PC-3 (cell line): ENCODE measurements around the gene MTCL1. TPM values are rescaled to one million over a fixed set of nuclear protein-coding genes. Genes with fewer than 3 reads are reported as not detected.
A peak's percentile ranks its signal among the peaks of the same experiment; 100 is the strongest.

Experiments used
- ATAC-seq: fragments of 200-7000 bp; cut with Tn5 transposase; 2 replicates; pipeline ENCODE4 v1.9.1; 2020; ENCODE audit warnings: mild to moderate bottlenecking, moderate library complexity
- BruUV-seq: library from RNA; stranded (reverse); fragments of 400-500 nt; replicated peaks from 2 replicates; lab custom pipeline; 2021; lab: Mats Ljungman, UMichigan
- CTCF ChIA-PET: fragments of 300-600 bp; sonication (Branson Sonifier 250); formaldehyde crosslinking; loops from one replicate; lab custom pipeline; 2022; ENCODE audit warnings: antibody characterized with exemption; lab: Charles Lee
- POLR2A ChIA-PET: fragments of 300-600 bp; sonication (Branson Sonifier 250); formaldehyde crosslinking; loops from one replicate; lab custom pipeline; 2022; ENCODE audit warnings: antibody characterized with exemption; ENCODE audit not compliant: unreplicated experiment; lab: Charles Lee
- DNase-seq: peaks from one replicate; pipeline ENCODE4 v3.0.0-alpha.2; 2015
- H2AFZ ChIP-seq: fragments of 300-600 bp; sonication (generic); 2 replicates; pipeline ENCODE4 v1.6.0; 2016; ENCODE audit warnings: antibody characterized with exemption, low read length
- H3F3A ChIP-seq: fragments of 300-600 bp; sonication (generic); one replicate; pipeline ENCODE4 v1.6.0; 2017; ENCODE audit warnings: antibody characterized with exemption, low read length, control low read depth, mild to moderate bottlenecking; ENCODE audit not compliant: unreplicated experiment
- H3K27ac ChIP-seq: fragments of 300-600 bp; sonication (generic); 2 replicates; pipeline ENCODE4 v1.5.1; 2016; ENCODE audit warnings: mild to moderate bottlenecking, low read length
- H3K27me3 ChIP-seq: fragments of 300-600 bp; sonication (generic); 2 replicates; pipeline ENCODE4 v1.6.1; 2016; ENCODE audit warnings: low read length, mixed read lengths
- H3K36me3 ChIP-seq: fragments of 300-600 bp; sonication (generic); 2 replicates; pipeline ENCODE4 v1.6.1; 2016; ENCODE audit warnings: low read depth, mixed run types, low read length, mixed read lengths
- H3K4me1 ChIP-seq: fragments of 300-600 bp; sonication (generic); 2 replicates; pipeline ENCODE4 v1.5.1; 2016; ENCODE audit warnings: low read length; ENCODE audit not compliant: insufficient read depth
- H3K4me2 ChIP-seq: fragments of 300-600 bp; sonication (generic); 2 replicates; pipeline ENCODE4 v1.6.0; 2016; ENCODE audit warnings: low read length
- H3K4me3 ChIP-seq: fragments of 300-600 bp; sonication (generic); 2 replicates; pipeline ENCODE4 v1.5.1; 2016; ENCODE audit warnings: mild to moderate bottlenecking, low read length, mixed read lengths
- H3K79me2 ChIP-seq: fragments of 300-600 bp; sonication (generic); 2 replicates; pipeline ENCODE4 v1.6.1; 2017; ENCODE audit warnings: low read length, mixed read lengths
- H3K9ac ChIP-seq: fragments of 300-600 bp; sonication (generic); 2 replicates; pipeline ENCODE4 v1.6.0; 2016; ENCODE audit warnings: mild to moderate bottlenecking, low read length
- H3K9me2 ChIP-seq: fragments of 300-600 bp; sonication (generic); replicated peaks from 2 replicates; pipeline ENCODE4 v1.6.1; 2016; ENCODE audit warnings: mixed run types, low read length, mixed read lengths
- H3K9me3 ChIP-seq: fragments of 300-600 bp; sonication (generic); 2 replicates; pipeline ENCODE4 v1.6.1; 2016; ENCODE audit warnings: low read length, mixed read lengths
- H4K20me1 ChIP-seq: fragments of 300-600 bp; sonication (generic); 2 replicates; pipeline ENCODE4 v1.6.1; 2016; ENCODE audit warnings: low read length, mixed read lengths
- EZH2 ChIP-seq: fragments of 300-600 bp; sonication (generic); IDR thresholded peaks from one replicate; pipeline ENCODE4 v1.6.1; 2017; ENCODE audit warnings: antibody characterized with exemption, mild to moderate bottlenecking, low read length; ENCODE audit not compliant: unreplicated experiment
- EZH2phosphoT487 ChIP-seq: fragments of 300-600 bp; sonication (generic); IDR thresholded peaks from 2 replicates; pipeline ENCODE4 v1.6.1; 2018; ENCODE audit warnings: mild to moderate bottlenecking, antibody characterized with exemption, low read length, borderline replicate concordance
- intact Hi-C: fragments of 100-400 bp; cut with micrococcal nuclease; formaldehyde crosslinking; loops from 2 replicates; pipeline ENCODE4 v1.9.0; 2023
- total RNA-seq: library from RNA; depleted of rRNA; stranded (reverse); fragments of >200 nt; gene quantifications from 2 replicates; pipeline ENCODE4 v1.2.3, GENCODE V29; 2014
- TF ChIP-seq, protein P1 (sequence below): fragments of 300-600 bp; sonication (generic); conservative IDR thresholded peaks from 2 replicates; pipeline ENCODE4 v1.5.1; 2017; ENCODE audit warnings: antibody characterized with exemption, low read depth, mild to moderate bottlenecking, low read length

The MTCL1 gene
- total RNA-seq, 1 experiment from 2014 or later: 33.1 TPM

DNA sequence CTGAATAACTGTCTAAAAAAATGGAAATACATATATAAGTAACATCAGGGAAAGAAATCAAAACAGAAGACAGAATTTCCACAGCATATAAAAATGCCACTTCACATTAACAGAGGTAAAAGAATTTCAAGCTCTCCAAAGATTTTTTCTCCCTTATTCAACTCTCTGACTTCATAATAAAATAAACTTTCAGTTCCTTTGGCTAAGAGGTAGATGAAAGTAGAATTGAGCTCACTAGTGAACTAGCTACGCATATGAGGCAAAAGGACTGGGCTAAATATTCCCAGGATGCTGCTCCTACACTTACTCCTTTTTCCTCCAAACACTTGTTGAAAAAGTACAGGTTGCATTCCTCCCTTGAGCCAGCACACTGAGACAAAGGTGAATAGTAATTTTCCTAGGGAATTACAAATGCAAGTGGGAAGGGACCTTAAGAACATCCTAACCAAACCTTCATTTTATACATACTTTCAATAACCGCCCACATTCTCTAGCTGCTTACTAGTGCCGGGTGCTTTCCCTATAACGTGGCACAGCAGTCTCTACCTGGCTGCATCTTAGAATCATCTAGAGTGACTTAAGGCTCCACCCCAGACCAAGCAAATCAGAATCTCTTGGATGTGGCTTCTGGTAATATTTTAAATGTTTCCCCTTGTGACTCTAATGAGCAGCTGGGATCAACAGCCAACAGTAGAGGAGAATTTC lies 136.6 kb downstream of the MTCL1 start:
- peak overlapping the region; percentile 27 for H3K27ac ChIP-seq
- H3K36me3 ChIP-seq: no peaks in the 10 kb centered on the region
- DNase-seq (peak; percentile 27), ATAC-seq (peak; percentile 28)
- H3K4me1 ChIP-seq: peaks cover 13% of the 10 kb centered on the region
- ChIA-PET POLR2A (interaction anchor here (0.6 kb wide), 1 partner anchor 59 kb away, joined by 3 read pairs; no protein-coding TSS in a partner anchor), CTCF (no interaction called here)
- no peak overlapping the region for H3K4me3 ChIP-seq
- no peaks in the 10 kb centered on the region for H3F3A ChIP-seq
- BruUV-seq: no TSS peak
- no peaks in the 10 kb centered on the region for H3K9me2 ChIP-seq
- no peaks in the 10 kb centered on the region for H4K20me1 ChIP-seq
- no peaks in the 10 kb centered on the region for H3K79me2 ChIP-seq
- no peak for TF ChIP-seq EZH2
- TF ChIP-seq, protein P1, sequence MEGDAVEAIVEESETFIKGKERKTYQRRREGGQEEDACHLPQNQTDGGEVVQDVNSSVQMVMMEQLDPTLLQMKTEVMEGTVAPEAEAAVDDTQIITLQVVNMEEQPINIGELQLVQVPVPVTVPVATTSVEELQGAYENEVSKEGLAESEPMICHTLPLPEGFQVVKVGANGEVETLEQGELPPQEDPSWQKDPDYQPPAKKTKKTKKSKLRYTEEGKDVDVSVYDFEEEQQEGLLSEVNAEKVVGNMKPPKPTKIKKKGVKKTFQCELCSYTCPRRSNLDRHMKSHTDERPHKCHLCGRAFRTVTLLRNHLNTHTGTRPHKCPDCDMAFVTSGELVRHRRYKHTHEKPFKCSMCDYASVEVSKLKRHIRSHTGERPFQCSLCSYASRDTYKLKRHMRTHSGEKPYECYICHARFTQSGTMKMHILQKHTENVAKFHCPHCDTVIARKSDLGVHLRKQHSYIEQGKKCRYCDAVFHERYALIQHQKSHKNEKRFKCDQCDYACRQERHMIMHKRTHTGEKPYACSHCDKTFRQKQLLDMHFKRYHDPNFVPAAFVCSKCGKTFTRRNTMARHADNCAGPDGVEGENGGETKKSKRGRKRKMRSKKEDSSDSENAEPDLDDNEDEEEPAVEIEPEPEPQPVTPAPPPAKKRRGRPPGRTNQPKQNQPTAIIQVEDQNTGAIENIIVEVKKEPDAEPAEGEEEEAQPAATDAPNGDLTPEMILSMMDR: no peak
- TF ChIP-seq EZH2phosphoT487: no peak
- H3K9me3 ChIP-seq: no peaks in the 10 kb centered on the region
- H3K9ac ChIP-seq: no peak overlapping the region
- intact Hi-C loops: no loop called here
- H3K4me2 ChIP-seq: no peak overlapping the region
- no peak overlapping the region for H2AFZ ChIP-seq
- no peaks in the 10 kb centered on the region for H3K27me3 ChIP-seq

DNA sequence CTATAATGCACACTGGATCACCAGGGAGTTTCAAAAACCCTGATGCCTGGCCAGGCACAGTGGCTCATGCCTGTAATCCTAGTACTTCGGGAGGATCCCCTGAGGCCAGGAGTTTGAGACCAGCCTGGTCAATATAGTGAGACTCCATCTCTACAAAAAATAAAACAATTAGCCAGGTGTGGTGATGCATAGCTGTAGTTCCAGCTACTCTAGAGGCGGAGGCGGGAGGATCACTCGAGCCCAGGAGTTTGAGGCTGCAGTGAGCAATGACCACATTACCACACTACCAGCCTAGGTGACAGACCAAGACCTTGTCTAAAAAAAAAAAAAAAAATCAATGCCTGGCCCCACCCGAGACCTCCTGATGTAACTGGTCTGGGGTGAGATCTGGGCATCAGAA lies 137.2 kb downstream of the MTCL1 start:
- H2AFZ ChIP-seq: no peak overlapping the region
- no peaks in the 10 kb centered on the region for H3K9me3 ChIP-seq
- H3K4me1 ChIP-seq: peaks cover 13% of the 10 kb centered on the region
- H3K9ac ChIP-seq: no peak overlapping the region
- intact Hi-C loops: no loop called here
- H3K9me2 ChIP-seq: no peaks in the 10 kb centered on the region
- no peaks in the 10 kb centered on the region for H3F3A ChIP-seq
- ChIA-PET CTCF (interaction anchor here (0.6 kb wide), 1 partner anchor 831 kb away, joined by 3 read pairs; no protein-coding TSS in a partner anchor), POLR2A (interaction anchor here (0.6 kb wide), 1 partner anchor 60 kb away, joined by 3 read pairs; no protein-coding TSS in a partner anchor)
- no TSS peak for BruUV-seq
- DNase-seq: no peak
- ATAC-seq: no peak
- no peaks in the 10 kb centered on the region for H3K36me3 ChIP-seq
- TF ChIP-seq EZH2: no peak
- TF ChIP-seq EZH2phosphoT487: no peak
- TF ChIP-seq, protein P1: no peak
- H3K4me2 ChIP-seq: no peak overlapping the region
- no peaks in the 10 kb centered on the region for H4K20me1 ChIP-seq
- H3K27ac ChIP-seq: peak overlapping the region; percentile 27
- H3K4me3 ChIP-seq: no peak overlapping the region
- H3K27me3 ChIP-seq: no peaks in the 10 kb centered on the region
- H3K79me2 ChIP-seq: no peaks in the 10 kb centered on the region

DNA sequence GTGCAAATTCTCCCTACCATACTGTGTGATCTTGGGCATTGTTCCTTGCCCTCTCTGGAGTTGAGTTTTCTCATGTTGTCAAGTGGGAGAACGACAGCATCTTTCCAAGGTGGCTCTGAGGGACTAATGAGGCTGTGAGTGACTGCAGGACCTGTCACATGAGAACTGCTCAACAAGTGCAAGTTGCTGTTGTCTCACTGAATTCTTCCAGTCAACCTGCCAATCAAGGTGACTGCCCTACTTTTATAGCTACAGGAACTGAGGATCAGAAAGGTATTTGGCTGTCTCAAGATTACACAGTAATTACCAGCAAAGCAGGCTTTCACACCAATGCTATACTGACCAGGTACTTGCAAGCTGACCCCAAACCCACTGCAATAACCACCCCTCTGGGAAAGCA lies 137.6 kb downstream of the MTCL1 start:
- Histone ChIP-seq H3K4me2 (no peak overlapping the region), H3K4me3 (no peak overlapping the region), H3K9me2 (no peaks in the 10 kb centered on the region), H2AFZ (no peak overlapping the region), H3K79me2 (no peaks in the 10 kb centered on the region), H3K27ac (0 out of 2 replicates have a peak overlapping the region, but pooled peaks have one; percentile 76), H3K27me3 (no peaks in the 10 kb centered on the region), H3K9me3 (no peaks in the 10 kb centered on the region), H3K4me1 (peaks cover 13% of the 10 kb centered on the region), H3K36me3 (no peaks in the 10 kb centered on the region), H3K9ac (no peak overlapping the region), H3F3A (no peaks in the 10 kb centered on the region), H4K20me1 (no peaks in the 10 kb centered on the region)
- POLR2A ChIA-PET: interaction anchor here (0.7 kb wide), 1 partner anchor 43 kb away, joined by 6 read pairs; no protein-coding TSS in a partner anchor
- CTCF ChIA-PET: interaction anchor here (0.6 kb wide), 1 partner anchor 830 kb away, joined by 3 read pairs; no protein-coding TSS in a partner anchor
- ATAC-seq (no peak), DNase-seq (no peak)
- TF ChIP-seq, protein P1: no peak
- TF ChIP-seq EZH2: no peak
- no TSS peak for BruUV-seq
- intact Hi-C loops: no loop called here
